Peyer's patch (tissue), 4 donors: ENCODE results near the gene KRT83. TPM values are rescaled to one million over a fixed set of nuclear protein-coding genes. Genes with fewer than 3 reads are reported as not detected.
"Not testable (repeated sequence)": the region's sequence is repeated elsewhere in the genome, so short reads cannot be mapped to it uniquely, and the experiment has no call there.

Experiments
- DNase-seq, 3 donors: peaks; one replicate each; pipeline ENCODE4 v3.0.0-alpha.2; 2017 to 2019
- H3K27ac ChIP-seq, 4 donors: fragments of 200-600 bp; sonication (generic); one replicate each; pipeline ENCODE4 v1.5.1; 2016 to 2019
- H3K27me3 ChIP-seq, 2 donors: fragments of 200-600 bp; sonication (generic); one replicate each; pipeline ENCODE4 v1.5.1; 2019
- H3K36me3 ChIP-seq, 3 donors: fragments of 200-600 bp; sonication (generic); one replicate each; pipeline ENCODE4 v1.5.1; 2016 to 2019
- H3K4me1 ChIP-seq, 4 donors: fragments of 200-600 bp; sonication (generic); one replicate each; pipeline ENCODE4 v1.5.1; 2016 to 2019
- H3K4me3 ChIP-seq, 4 donors: fragments of 200-600 bp; sonication (generic); 1 replicate in 3 of 4; 2 replicates in 1 of 4; pipeline ENCODE4 v1.5.1; 2016 to 2019; ENCODE audit warnings: mild to moderate bottlenecking in 1 of 4
- H3K9me3 ChIP-seq, 4 donors: fragments of 200-600 bp; sonication (generic); one replicate each; pipeline ENCODE4 v1.5.1; 2016 to 2019; ENCODE audit warnings: mild to moderate bottlenecking in 1 of 4
- CTCF ChIP-seq, 6 experiments: fragments of 450-650 bp in 4 of 6; fragments of 200-600 bp in 2 of 6; sonication (generic) in 1 of 6; IDR thresholded peaks; one replicate each; pipeline ENCODE4 v1.5.1; 2017 to 2019; ENCODE audit warnings: antibody characterized with exemption in 6 of 6, mild to moderate bottlenecking in 3 of 6, moderate library complexity in 1 of 6
- POLR2A ChIP-seq, 2 donors: fragments of 450-650 bp; IDR thresholded peaks; one replicate each; pipeline ENCODE4 v1.5.1; 2017; ENCODE audit warnings: antibody characterized with exemption in 2 of 2, mild to moderate bottlenecking in 2 of 2, moderate library complexity in 2 of 2
- total RNA-seq, 4 donors: library from RNA; depleted of rRNA; stranded (reverse); fragments of >200 nt; gene quantifications; one replicate each; pipeline ENCODE4 v1.1.0, GENCODE V29; 2016

KRT83 gene
- total RNA-seq, 4 donors from 2014 or later: not detected

DNA sequence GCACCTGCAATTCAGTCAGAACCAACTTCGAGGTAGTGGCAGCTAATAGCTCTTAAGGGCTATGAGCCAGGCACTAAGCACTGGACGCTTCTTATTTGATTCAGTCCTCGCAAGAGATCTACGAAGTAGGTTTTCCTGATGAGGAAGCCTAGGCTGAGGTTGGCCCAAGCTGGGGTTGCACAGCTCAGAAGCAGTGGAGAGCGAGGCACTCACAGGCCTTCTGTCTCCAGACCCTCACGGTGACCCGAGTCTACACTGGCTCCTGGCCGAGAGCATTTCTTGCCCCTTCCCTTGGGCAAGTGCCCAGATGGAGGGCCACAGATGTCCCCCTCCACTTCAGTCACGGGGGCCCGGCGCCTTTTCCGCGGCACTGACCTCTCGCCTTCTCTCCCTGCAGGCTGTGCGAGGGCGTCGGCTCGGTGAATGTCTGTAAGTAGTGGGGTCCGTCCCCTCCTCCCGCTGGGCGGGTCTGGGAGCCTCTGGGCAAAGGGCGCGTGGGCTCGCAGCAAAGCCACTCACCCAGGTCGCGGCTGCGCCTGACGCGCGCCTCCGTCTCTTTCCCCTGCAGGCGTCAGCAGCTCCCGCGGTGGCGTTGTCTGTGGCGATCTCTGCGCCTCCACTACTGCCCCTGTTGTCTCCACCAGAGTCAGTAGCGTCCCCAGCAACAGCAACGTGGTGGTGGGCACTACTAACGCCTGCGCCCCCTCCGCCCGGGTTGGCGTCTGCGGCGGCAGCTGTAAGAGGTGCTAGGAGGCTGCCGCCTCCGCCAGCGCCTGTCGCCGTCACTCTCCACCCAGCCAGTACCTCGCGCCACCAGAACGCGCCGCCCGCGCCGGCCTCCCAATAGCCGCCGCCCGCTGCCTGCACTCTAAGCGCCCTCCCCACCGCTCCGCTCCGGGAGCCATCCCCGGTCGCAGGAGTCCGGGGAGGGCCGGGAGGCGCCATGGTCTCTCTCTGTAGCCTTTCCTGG, 13.1 kb downstream of the KRT83 start:
- Histone ChIP-seq H3K27me3 (no peaks in the 10 kb centered on the region), H3K4me1 (peaks cover 0 to 12% (median 0%) of the 10 kb centered on the region in 4 donors), H3K4me3 (peak overlapping the region in 3 of 4 donors; percentile 24 to 46 (median 45)), H3K27ac (no peak overlapping the region), H3K36me3 (no peaks in the 10 kb centered on the region), H3K9me3 (no peaks in the 10 kb centered on the region)
- peak in 2 of 3 donors; percentile 53 to 74 for DNase-seq
- TF ChIP-seq POLR2A (IDR thresholded peaks at IDR 0.05) (no peak), CTCF (IDR thresholded peaks at IDR 0.05) (peak in 3 of 6 experiments; percentile 20 to 38 (median 27))

- Histone ChIP-seq H3K4me3 (no peak overlapping the region), H3K27me3 (no peaks in the 10 kb centered on the region), H3K36me3 (no peaks in the 10 kb centered on the region), H3K9me3 (no peaks in the 10 kb centered on the region), H3K27ac (no peak overlapping the region), H3K4me1 (peaks cover 0 to 12% (median 0%) of the 10 kb centered on the region in 4 donors)
- TF ChIP-seq CTCF (IDR thresholded peaks at IDR 0.05) (no peak), POLR2A (IDR thresholded peaks at IDR 0.05) (no peak)
- DNase-seq: peak in 1 of 3 donors; percentile 11
These were observed 14.5 kb downstream of the KRT83 start for GRCh38 chr12:52306731-52307130.

DNA sequence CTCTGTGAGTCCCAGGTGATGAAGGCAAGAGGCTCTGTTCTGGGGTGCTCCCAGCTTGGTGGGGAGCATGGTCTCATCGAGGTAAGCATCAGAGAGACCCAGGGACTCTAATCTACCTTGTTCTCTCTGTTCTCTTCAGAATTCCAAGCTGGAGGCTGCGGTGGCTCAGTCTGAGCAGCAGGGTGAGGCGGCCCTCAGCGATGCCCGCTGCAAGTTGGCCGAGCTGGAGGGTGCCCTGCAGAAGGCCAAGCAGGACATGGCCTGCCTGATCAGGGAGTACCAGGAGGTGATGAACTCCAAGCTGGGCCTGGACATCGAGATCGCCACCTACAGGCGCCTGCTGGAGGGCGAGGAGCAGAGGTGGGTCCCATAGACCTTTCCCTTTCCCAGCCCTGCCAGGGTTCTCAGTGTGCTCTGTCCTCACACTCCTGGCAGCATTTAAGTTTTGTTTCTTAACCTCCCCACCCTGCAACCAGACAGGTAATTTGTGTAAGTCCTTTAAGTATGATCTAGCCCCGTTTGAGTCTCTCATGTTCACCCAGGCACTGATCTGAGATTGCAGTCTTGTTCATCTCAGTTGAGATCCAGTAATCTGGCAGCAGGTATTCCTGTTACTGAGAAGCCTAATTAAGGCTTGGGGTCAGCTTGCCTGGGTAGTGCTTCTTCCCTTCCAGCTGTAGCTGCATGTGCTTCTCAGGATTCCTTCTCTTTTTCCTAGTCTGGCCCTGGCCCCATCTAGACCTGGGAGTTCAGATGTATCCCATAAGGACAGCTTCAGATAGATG, 15.1 kb downstream of the KRT83 start:
- Histone ChIP-seq H3K4me3 (no peak overlapping the region), H3K4me1 (peaks cover 0 to 12% (median 0%) of the 10 kb centered on the region in 4 donors), H3K36me3 (no peaks in the 10 kb centered on the region), H3K9me3 (no peaks in the 10 kb centered on the region), H3K27me3 (no peaks in the 10 kb centered on the region), H3K27ac (no peak overlapping the region)
- TF ChIP-seq CTCF (IDR thresholded peaks at IDR 0.05): peak in 3 of 6 experiments; percentile 32 to 34 (median 32)
- TF ChIP-seq POLR2A (IDR thresholded peaks at IDR 0.05): no peak
- no peak for DNase-seq

DNA sequence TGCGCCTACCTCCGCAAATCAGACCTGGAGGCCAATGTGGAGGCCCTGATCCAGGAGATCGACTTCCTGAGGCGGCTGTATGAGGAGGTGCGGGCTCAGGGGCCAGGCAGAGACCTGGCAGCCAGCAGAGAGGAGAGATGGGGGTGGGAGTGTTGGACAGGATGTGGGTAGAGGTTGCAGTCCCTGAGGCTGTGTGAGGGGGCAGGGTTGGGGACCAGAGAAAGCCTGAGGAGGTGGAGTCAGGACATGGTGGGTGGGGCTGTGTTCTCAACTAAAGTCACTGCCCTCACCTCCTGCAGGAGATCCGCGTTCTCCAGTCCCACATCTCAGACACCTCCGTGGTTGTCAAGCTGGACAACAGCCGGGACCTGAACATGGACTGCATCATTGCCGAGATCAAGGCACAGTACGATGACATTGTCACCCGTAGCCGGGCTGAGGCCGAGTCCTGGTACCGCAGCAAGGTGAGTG, 16.2 kb downstream of the KRT83 start:
- peaks cover 0 to 12% (median 0%) of the 10 kb centered on the region in 4 donors for H3K4me1 ChIP-seq
- peak in 2 of 3 donors; percentile 14 to 48 for DNase-seq
- H3K36me3 ChIP-seq, H3K4me3 ChIP-seq, H3K27me3 ChIP-seq, H3K27ac ChIP-seq, H3K9me3 ChIP-seq: not testable (repeated sequence)

DNA sequence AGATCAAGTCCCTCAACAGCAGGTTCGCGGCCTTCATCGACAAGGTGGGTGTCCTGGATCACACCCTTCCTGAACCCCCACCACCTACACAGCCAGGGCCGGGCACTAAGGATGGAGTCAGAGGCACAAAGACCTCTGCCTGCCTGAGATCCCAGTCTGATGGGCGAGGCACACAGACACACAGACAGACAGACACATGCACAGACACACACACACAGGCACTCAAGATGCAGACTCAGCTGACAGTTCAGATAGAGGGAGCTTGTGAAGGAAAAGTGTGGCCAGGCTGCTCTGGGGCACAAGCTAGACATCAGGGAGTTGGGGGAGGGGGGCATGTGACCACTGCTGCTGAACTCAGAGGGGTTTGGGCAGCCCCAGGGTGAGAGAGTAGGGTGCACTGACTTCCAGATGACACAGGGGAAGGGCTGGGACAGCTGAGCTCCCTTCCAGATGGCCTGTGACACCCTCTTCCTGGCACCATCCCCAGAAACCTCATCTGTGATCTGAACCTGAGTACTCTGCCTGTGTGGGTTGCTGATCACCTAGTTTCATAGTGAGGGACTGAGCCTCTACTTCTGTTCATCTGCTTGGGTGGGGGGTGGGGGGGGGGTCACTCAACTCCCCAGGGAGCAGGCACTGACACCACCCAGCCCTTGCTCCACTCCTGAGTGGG, 18.8 kb downstream of the KRT83 start:
- H3K9me3 ChIP-seq, H3K27ac ChIP-seq, H3K4me3 ChIP-seq, DNase-seq, H3K4me1 ChIP-seq, H3K36me3 ChIP-seq, H3K27me3 ChIP-seq: not testable (repeated sequence)

- DNase-seq: peak in 1 of 3 donors; percentile 14
- H3K4me1 ChIP-seq, H3K4me3 ChIP-seq: not testable (repeated sequence)
These were observed 19.5 kb downstream of the KRT83 start for GRCh38 chr12:52301721-52302120.

More at GRCh38 chr12:52301721-52302120, 19.5 kb downstream of the KRT83 start:
- H3K27ac ChIP-seq, H3K36me3 ChIP-seq, H3K27me3 ChIP-seq, H3K9me3 ChIP-seq: not testable (repeated sequence)
